Panc1 (cell line): ENCODE data around the gene EYA2.

ENCODE experiments used
- CTCF ChIP-seq: fragments of 450-650 bp; IDR thresholded peaks from 2 replicates; pipeline ENCODE4 v1.5.1; 2017; ENCODE audit warnings: mild to moderate bottlenecking
- POLR2AphosphoS5 ChIP-seq: IDR thresholded peaks from 2 replicates; pipeline ENCODE4 v1.6.1; 2012; ENCODE audit warnings: mild to moderate bottlenecking, low read depth, low read length, moderate library complexity
- SIN3A ChIP-seq: IDR thresholded peaks from 2 replicates; pipeline ENCODE4 v1.6.1; 2012; ENCODE audit warnings: low read depth, mild to moderate bottlenecking, low read length, moderate library complexity, borderline replicate concordance; ENCODE audit not compliant: insufficient read depth

- no peak for TF ChIP-seq CTCF
- no peak for TF ChIP-seq POLR2AphosphoS5
- no peak for TF ChIP-seq SIN3A
Observed at GRCh38 chr20:47137231-47137870, 242.7 kb downstream of the EYA2 start.
